AG04450 (cell line): ENCODE data around the gene RPH3AL. TPM values are rescaled to one million over a fixed set of nuclear protein-coding genes. Genes with fewer than 3 reads are reported as not detected.

Source experiments
- CTCF ChIA-PET: fragments of 300-600, 350-600 bp; formaldehyde crosslinking; extraction: SDS; loops from one replicate; lab custom pipeline; 2022; ENCODE audit warnings: antibody characterized with exemption, inconsistent platforms; lab: Charles Lee
- POLR2A ChIA-PET: fragments of 350-600 bp; formaldehyde crosslinking; extraction: SDS; loops from one replicate; lab custom pipeline; 2021; ENCODE audit warnings: antibody characterized with exemption, inconsistent platforms; lab: Yijun Ruan, JAX
- DNase-seq: peaks from one replicate; pipeline ENCODE4 v3.0.0-alpha.2; 2011; ENCODE audit warnings: low read depth, low spot score
- H3K27ac ChIP-seq: one replicate; pipeline ENCODE4 v1.5.1; 2012; ENCODE audit warnings: low read depth, low read length, control low read depth
- H3K27me3 ChIP-seq: one replicate; pipeline ENCODE4 v1.6.0; 2012; ENCODE audit warnings: low read length; ENCODE audit not compliant: control insufficient read depth, insufficient read depth
- H3K4me3 ChIP-seq: 2 replicates; pipeline ENCODE4 v1.5.1; 2011; ENCODE audit warnings: mild to moderate bottlenecking, low read depth, low read length, control low read depth
- H3K9me3 ChIP-seq: 2 replicates; pipeline ENCODE4 v1.5.1; 2012; ENCODE audit warnings: low read length; ENCODE audit not compliant: control insufficient read depth, insufficient read depth
- polyA plus RNA-seq: library from polyadenylated mRNA; depleted of rRNA; stranded (reverse); fragments of >200 nt; gene quantifications from 2 replicates; pipeline ENCODE4 v1.2.3, GENCODE V29; 2011
- TF ChIP-seq, protein P1 (sequence below): IDR thresholded peaks from 2 replicates; pipeline ENCODE4 v1.5.1; 2011; ENCODE audit warnings: low read depth, low read length, control low read depth, inconsistent platforms

The RPH3AL gene
- polyA plus RNA-seq, 1 experiment, result 1.3 TPM

DNA sequence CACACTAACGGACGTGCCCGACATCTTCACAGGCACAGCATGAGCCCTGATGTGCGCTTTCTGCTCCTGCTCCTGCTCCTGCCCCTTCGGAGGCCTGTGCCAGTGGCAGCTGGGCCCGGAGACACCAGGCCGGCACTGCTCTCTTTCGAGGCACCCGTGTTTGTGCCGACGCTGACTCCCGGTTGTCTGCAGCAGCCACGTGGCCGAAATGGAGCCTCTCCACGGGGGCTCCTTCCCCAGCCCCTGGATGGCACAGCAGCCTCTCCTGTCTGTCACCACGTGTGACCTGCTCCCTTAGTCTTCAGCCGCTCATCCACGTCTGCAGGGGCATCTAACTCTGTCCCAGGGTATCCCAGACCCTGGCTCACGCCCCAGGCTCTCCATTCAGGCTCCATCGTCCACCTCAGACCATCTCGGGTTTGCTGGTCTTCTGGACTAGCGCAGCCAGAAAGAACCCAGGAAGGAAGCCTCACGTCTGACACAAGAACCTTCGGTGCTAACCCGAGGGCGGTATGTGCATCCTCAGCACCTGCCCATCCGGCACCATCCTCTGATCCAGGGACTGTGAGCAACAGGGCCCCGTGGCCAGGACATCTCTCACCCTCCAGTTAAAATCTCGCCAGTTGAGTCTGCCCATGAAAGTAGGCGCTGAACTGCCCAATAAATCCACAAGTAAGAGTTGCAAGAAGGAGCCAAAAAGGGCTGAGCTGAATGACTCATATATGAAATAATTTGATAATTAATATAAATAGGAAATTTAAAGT is 4.2 kb upstream of the RPH3AL start:
- CTCF ChIA-PET, result no interaction called here
- peaks cover 2% of the 10 kb centered on the region for H3K27me3 ChIP-seq
- peaks cover 35% of the 10 kb centered on the region for H3K9me3 ChIP-seq
- POLR2A ChIA-PET, result no interaction called here
- no peak overlapping the region for H3K27ac ChIP-seq
- no peak for DNase-seq
- TF ChIP-seq, protein P1, sequence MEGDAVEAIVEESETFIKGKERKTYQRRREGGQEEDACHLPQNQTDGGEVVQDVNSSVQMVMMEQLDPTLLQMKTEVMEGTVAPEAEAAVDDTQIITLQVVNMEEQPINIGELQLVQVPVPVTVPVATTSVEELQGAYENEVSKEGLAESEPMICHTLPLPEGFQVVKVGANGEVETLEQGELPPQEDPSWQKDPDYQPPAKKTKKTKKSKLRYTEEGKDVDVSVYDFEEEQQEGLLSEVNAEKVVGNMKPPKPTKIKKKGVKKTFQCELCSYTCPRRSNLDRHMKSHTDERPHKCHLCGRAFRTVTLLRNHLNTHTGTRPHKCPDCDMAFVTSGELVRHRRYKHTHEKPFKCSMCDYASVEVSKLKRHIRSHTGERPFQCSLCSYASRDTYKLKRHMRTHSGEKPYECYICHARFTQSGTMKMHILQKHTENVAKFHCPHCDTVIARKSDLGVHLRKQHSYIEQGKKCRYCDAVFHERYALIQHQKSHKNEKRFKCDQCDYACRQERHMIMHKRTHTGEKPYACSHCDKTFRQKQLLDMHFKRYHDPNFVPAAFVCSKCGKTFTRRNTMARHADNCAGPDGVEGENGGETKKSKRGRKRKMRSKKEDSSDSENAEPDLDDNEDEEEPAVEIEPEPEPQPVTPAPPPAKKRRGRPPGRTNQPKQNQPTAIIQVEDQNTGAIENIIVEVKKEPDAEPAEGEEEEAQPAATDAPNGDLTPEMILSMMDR, result no peak
- no peak overlapping the region for H3K4me3 ChIP-seq

DNA sequence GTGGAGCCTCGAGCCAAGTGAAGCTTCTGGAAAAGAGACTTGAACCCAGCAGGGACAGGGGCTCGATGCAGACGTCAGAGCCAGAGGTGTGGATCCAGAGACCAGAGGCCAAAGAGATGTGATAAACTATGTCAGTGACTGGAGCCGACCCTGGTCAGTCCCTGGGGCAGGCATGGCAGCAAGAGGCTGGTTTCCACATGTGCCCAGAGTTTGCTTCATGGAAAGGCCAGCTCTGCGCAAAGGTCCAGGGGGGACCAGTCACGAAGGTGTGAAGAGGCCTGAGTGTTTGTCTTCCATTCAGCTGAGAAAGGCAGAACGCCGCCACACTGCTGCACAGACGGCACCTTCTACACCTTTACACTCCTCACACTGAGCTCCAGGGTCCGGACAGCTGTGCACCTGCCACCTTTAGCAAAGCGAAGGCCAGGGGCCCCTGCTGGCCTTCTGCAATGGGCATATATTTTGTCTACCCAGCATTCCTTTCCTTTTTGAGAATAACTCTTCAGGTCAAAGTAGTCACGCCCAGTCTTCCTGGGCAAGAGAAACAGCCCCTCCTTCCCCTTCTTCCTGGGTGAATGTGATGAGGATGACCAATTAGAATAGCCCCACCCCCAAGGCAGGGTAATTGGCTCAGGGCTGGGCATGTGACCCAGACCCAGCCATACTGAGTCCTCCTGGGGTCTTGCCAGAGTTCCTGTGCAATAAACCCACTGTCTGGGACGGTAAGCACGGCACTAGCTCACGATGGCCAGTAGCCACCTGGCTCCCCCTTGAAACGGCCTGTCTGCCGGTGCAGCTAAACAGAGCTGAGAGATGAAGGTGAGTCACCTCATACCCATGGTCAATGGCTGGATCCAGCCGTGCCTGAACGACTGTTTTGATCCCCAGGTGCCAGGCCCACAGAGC is 2.3 kb upstream of the RPH3AL start:
- CTCF ChIA-PET, result no interaction called here
- Histone ChIP-seq H3K4me3 (no peak overlapping the region), H3K27ac (no peak overlapping the region), H3K9me3 (peaks cover 35% of the 10 kb centered on the region), H3K27me3 (peaks cover 2% of the 10 kb centered on the region)
- TF ChIP-seq, protein P1, result no peak
- POLR2A ChIA-PET, result no interaction called here
- DNase-seq, result no peak

DNA sequence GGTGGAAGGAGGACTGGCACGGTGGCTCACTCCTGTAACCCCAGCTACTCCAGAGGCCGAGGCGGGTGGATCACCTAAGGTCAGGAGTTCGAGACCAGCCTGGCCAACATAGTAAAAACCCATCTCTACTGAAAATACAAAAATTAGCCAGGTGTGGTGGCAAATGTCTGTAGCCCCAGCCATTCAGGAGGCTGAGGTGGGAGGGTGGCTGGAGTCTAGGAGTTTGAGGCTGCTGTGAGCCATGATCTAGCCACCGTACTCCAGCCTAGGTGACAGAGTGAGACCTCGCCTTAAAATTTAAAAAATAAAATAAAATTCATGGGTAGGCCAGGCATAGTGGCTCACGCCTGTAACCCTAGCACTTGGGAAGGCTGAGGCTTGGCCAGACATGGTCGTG is 1.2 kb upstream of the RPH3AL start:
- ChIA-PET CTCF (no interaction called here), POLR2A (no interaction called here)
- Histone ChIP-seq H3K9me3 (peaks cover 35% of the 10 kb centered on the region), H3K4me3 (no peak overlapping the region), H3K27me3 (peaks cover 2% of the 10 kb centered on the region), H3K27ac (no peak overlapping the region)
- DNase-seq, result no peak
- TF ChIP-seq, protein P1, result no peak

DNA sequence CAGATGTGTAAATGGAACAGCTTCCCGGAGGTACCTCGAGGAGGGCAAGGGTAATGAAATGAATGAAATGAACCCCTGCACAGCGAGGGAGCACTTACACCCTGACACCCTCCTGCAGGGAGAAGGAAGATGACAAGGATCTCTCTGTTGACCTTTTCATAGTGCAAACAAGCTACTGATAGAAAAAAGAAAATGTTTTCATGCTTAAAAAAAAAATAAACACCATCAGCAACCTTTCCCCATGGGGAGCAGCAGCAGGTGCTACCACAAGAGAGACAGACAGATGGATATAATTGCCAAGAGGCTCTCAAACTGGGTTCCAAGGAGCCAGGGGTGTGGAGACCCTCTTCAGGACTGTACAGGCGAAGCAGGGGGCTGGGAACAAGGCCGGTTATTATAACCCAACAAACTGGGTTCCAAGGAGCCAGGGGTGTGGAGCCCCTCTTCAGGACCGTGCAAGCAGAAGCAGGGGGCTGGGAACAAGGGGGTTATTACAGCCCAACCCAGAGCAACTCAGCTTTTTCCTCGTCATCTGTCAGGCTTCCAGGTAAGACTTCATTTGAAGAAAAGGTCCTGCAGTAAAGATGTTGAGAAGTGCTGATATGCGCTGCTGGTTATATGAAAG is 718 bp upstream of the RPH3AL start:
- ChIA-PET CTCF (no interaction called here), POLR2A (no interaction called here)
- no peak for DNase-seq
- Histone ChIP-seq H3K27me3 (peaks cover 2% of the 10 kb centered on the region), H3K27ac (no peak overlapping the region), H3K4me3 (no peak overlapping the region), H3K9me3 (peaks cover 30% of the 10 kb centered on the region)
- TF ChIP-seq, protein P1, result no peak
